Mucosa of stomach (tissue), 1 donor: Measurements from ENCODE around the gene GFI1.
"Not testable (repeated sequence)": the region's sequence is repeated elsewhere in the genome, so short reads cannot be mapped to it uniquely, and the experiment has no call there.

Source experiments
- H3K27me3 ChIP-seq: one replicate; pipeline ENCODE4 v1.7.0; 2013; ENCODE audit warnings: mild to moderate bottlenecking, low read length; ENCODE audit not compliant: control insufficient read depth, insufficient read depth
- H3K36me3 ChIP-seq: one replicate; pipeline ENCODE4 v1.7.0; 2013; ENCODE audit warnings: low read length; ENCODE audit not compliant: control insufficient read depth, insufficient read depth
- H3K4me1 ChIP-seq: one replicate; pipeline ENCODE4 v1.7.0; 2013; ENCODE audit warnings: mild to moderate bottlenecking, low read length; ENCODE audit not compliant: control insufficient read depth, insufficient read depth
- H3K4me3 ChIP-seq: one replicate; pipeline ENCODE4 v1.7.0; 2013; ENCODE audit warnings: low read length
- H3K9ac ChIP-seq: one replicate; pipeline ENCODE4 v1.7.0; 2013; ENCODE audit warnings: mild to moderate bottlenecking, low read length, moderate library complexity
- H3K9me3 ChIP-seq: one replicate; pipeline ENCODE4 v1.7.0; 2013; ENCODE audit warnings: mild to moderate bottlenecking, low read length, moderate library complexity; ENCODE audit not compliant: control insufficient read depth
- donor health status: Pancreatic carcinoma.

Gene GFI1

DNA sequence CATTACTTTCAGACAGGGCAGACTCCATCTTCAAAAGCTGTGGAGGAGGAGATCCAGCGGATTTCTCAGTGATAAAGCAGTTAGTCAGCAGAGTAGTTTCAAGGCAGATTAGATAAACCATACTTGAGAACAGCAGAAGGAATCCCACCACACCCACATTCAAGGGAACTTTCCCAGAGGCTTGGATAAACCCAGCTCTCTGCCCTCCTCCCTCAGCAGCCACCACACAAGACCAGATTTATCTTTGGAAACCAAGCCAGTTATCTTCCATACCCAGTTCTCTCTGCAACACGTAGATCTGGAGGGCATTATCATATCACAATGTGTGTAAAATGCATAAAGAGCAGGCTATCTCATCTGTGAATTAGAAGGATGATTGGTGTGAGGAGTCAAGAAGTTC lies 40.2 kb downstream of the GFI1 start:
- H3K9ac ChIP-seq: no peak overlapping the region
- no peaks in the 10 kb centered on the region for H3K4me1 ChIP-seq
- no peaks in the 10 kb centered on the region for H3K36me3 ChIP-seq
- H3K27me3 ChIP-seq: no peaks in the 10 kb centered on the region
- no peaks in the 10 kb centered on the region for H3K9me3 ChIP-seq
- H3K4me3 ChIP-seq: no peak overlapping the region

GRCh38 chr1:92445865-92446264 lies 40.9 kb downstream of the GFI1 start:
- Histone ChIP-seq H3K4me3 (no peak overlapping the region), H3K27me3 (no peaks in the 10 kb centered on the region), H3K36me3 (no peaks in the 10 kb centered on the region), H3K9me3 (no peaks in the 10 kb centered on the region), H3K4me1 (no peaks in the 10 kb centered on the region), H3K9ac (no peak overlapping the region)

DNA sequence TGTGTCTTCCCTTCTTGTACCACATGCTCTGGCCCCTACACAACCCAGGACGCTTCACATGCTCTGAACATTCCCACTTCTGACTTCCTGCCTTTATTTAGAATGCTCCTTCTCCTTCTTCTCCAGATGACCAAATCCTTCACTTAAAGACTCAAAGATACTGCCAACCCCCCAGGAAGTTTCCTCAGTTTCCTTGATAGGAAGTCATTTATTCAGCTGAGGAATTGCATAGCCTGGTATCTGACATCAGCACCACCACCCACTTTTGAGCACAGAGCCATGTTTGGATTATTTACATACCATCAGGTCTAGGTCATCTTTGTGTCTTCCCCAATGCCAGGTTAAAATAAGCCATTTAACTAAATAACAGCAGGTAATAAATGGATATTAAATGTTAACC lies 42.4 kb downstream of the GFI1 start:
- H3K4me3 ChIP-seq: no peak overlapping the region
- H3K4me1 ChIP-seq: no peaks in the 10 kb centered on the region
- H3K9ac ChIP-seq: no peak overlapping the region
- H3K27me3 ChIP-seq: no peaks in the 10 kb centered on the region
- H3K9me3 ChIP-seq: no peaks in the 10 kb centered on the region
- no peaks in the 10 kb centered on the region for H3K36me3 ChIP-seq

DNA sequence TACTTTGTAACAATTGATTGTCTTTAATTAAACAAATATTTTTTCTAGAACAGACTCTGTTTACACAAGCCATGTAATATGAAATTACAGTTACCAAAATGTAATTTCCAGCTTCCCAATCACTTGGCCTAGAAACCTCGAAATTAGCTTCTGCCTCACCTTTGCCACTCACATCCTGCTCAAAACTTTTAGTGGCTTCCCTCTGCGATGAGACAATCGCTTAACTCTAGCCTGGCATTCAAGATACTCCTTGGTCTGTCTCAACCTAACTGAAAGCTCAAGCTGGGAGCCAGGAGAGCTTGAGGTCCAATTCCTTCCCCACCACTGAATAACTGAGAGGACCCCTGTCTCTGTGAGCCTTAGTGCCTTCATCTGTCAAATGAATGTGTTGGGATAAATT lies 42.8 kb downstream of the GFI1 start:
- no peaks in the 10 kb centered on the region for H3K27me3 ChIP-seq
- H3K9ac ChIP-seq: no peak overlapping the region
- no peaks in the 10 kb centered on the region for H3K4me1 ChIP-seq
- H3K9me3 ChIP-seq: no peaks in the 10 kb centered on the region
- H3K4me3 ChIP-seq: no peak overlapping the region
- H3K36me3 ChIP-seq: no peaks in the 10 kb centered on the region

- H3K9me3 ChIP-seq: no peaks in the 10 kb centered on the region
- no peaks in the 10 kb centered on the region for H3K4me1 ChIP-seq
- H3K36me3 ChIP-seq: no peaks in the 10 kb centered on the region
- H3K27me3 ChIP-seq: no peaks in the 10 kb centered on the region
- H3K9ac ChIP-seq: no peak overlapping the region
- peak overlapping the region; percentile 1 for H3K4me3 ChIP-seq
Measured at GRCh38 chr1:92442351-92442750, 44.4 kb downstream of the GFI1 start.

DNA sequence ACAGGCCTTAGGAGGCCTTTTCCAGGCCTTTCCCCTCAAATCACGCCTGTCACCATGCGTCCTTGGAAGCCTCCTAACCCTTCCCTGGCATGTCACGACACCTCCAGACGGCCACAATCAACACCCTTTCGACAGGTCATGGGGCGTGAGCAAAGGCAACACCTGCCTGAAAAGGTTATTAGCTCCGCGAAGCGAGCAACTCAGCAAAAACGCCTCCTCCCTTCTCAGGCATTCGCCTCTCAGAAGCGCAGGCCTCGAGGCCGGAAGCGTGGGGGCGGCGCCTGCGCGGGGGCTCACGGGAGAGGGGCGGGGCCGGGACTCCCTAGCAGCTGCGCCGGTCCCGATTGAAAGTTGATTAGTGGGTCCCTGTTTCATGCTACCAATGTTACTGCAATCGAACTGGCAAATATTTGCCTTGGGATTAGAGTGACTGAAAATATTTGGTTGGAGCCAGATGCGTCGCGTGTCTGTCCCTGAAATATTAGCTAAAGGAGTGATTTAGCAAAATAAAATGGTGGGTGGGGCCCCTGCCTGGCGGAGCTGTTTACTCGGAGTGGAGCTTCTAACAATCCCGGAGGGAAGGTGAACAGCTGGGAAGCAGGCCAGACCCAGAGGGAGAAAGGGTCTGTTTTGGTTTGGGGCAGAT lies 44.9 kb downstream of the GFI1 start:
- Histone ChIP-seq H3K4me3 (peak overlapping the region; percentile 1), H3K9me3 (no peaks in the 10 kb centered on the region)

DNA sequence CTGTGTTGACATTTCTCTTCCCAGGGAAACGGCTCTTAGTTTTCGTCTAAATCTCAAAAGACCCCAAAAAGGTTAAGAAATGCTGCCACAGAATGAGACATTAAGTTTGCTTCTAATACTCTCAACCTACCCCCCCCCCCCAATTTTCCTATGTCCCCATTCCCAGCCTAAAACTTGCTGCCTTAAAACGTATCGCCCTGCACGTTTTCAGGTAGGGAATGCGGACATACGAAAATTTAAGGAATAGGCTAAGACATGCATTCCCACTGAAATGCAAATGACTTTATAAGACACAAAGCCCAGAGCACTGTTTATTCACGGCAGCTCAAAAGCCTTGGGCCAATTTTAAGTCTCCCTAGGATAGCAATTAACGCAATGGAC lies 45.4 kb downstream of the GFI1 start:
- no peaks in the 10 kb centered on the region for H3K27me3 ChIP-seq
- no peaks in the 10 kb centered on the region for H3K4me1 ChIP-seq
- no peaks in the 10 kb centered on the region for H3K9me3 ChIP-seq
- no peaks in the 10 kb centered on the region for H3K36me3 ChIP-seq
- H3K4me3 ChIP-seq: peak overlapping the region; percentile 1
- no peak overlapping the region for H3K9ac ChIP-seq

More for the DNA sequence above, 44.9 kb downstream of the GFI1 start:
- Histone ChIP-seq H3K27me3 (no peaks in the 10 kb centered on the region), H3K36me3 (no peaks in the 10 kb centered on the region), H3K9ac (no peak overlapping the region), H3K4me1 (no peaks in the 10 kb centered on the region)

DNA sequence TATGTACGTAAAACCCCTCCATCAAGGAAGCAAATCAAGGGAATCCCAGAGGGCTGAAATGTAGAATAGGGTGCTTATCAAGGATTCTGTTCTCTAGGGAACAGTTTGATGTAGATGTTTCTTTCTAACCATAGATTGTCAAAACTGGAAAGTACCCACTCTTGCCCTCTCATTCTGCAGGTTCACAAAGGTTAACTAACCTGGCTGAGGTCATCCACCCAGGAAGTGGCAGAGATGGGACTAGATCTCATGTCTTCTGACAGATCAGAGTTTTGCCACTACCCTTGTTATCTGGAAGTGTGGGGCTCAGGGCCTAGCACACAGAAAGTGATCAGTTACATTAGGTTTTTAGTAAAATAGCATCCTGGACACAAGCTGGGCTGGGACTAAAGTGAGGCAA lies 47.4 kb downstream of the GFI1 start:
- Histone ChIP-seq H3K36me3 (no peaks in the 10 kb centered on the region), H3K9ac (no peak overlapping the region), H3K4me3 (no peak overlapping the region), H3K4me1 (no peaks in the 10 kb centered on the region), H3K9me3 (no peaks in the 10 kb centered on the region), H3K27me3 (no peaks in the 10 kb centered on the region)

DNA sequence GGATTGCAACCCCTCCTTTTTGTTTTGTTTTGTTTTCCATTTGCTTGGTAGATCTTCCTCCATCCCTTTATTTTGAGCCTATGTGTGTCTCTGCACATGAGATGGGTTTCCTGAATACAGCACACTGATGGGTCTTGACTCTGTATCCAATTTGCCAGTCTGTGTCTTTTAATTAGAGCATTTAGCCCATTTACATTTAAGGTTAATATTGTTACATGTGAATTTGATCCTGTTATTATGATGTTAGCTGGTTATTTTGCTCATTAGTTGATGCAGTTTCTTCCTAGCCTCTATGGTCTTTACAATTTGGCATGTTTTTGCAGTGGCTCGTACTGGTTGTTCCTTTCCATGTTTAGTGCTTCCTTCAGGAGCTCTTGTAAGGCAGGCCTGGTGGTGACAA lies 52.2 kb downstream of the GFI1 start:
- not testable (repeated sequence) for H3K36me3 ChIP-seq, H3K9me3 ChIP-seq, H3K4me3 ChIP-seq

GRCh38 chr1:92430030-92430429 lies 56.7 kb downstream of the GFI1 start:
- Histone ChIP-seq H3K36me3 (no peaks in the 10 kb centered on the region), H3K9ac (no peak overlapping the region), H3K4me1 (no peaks in the 10 kb centered on the region), H3K9me3 (no peaks in the 10 kb centered on the region), H3K27me3 (no peaks in the 10 kb centered on the region), H3K4me3 (no peak overlapping the region)

More for the DNA sequence above, 52.2 kb downstream of the GFI1 start:
- not testable (repeated sequence) for H3K27me3 ChIP-seq, H3K9ac ChIP-seq, H3K4me1 ChIP-seq

GRCh38 chr1:92425617-92426016 lies 61.1 kb downstream of the GFI1 start:
- H3K4me1 ChIP-seq: no peaks in the 10 kb centered on the region
- H3K4me3 ChIP-seq: no peak overlapping the region
- H3K9me3 ChIP-seq: no peaks in the 10 kb centered on the region
- no peaks in the 10 kb centered on the region for H3K27me3 ChIP-seq
- no peak overlapping the region for H3K9ac ChIP-seq
- no peaks in the 10 kb centered on the region for H3K36me3 ChIP-seq
